Naive thymus-derived CD4-positive, alpha-beta T cell (primary cell): ENCODE data around the gene IKBKE. TPM values are rescaled to one million over a fixed set of nuclear protein-coding genes. Genes with fewer than 3 reads are reported as not detected.
A peak's percentile ranks its signal among the peaks of the same experiment; 100 is the strongest.

ENCODE experiments used
- ATAC-seq: fragments of 150-1000 bp; cut with Tn5 transposase; 2 replicates; pipeline ENCODE4 v1.10.0; 2021; ENCODE audit warnings: mild to moderate bottlenecking, moderate library complexity
- CTCF ChIA-PET: fragments of 350-600 bp; sonication (Branson Sonifier 250); formaldehyde crosslinking; loops from one replicate; lab custom pipeline; 2021; ENCODE audit warnings: antibody characterized with exemption; lab: Charles Lee
- POLR2A ChIA-PET: fragments of 350-600 bp; sonication (Branson Sonifier 250); formaldehyde crosslinking; loops from one replicate; lab custom pipeline; 2021; ENCODE audit warnings: antibody characterized with exemption, inconsistent platforms; lab: Charles Lee
- DNase-seq, 9 donors: peaks; one replicate each; pipeline versions ENCODE4 v3.0.0 to v3.0.0-alpha.2; 2020 to 2022; ENCODE audit warnings: mixed read lengths in 1 of 9
- H3K27ac ChIP-seq: one replicate; pipeline ENCODE4 v1.7.0; 2013; ENCODE audit warnings: mild to moderate bottlenecking, low read depth, low read length, moderate library complexity
- H3K27me3 ChIP-seq, 2 donors: one replicate each; pipeline ENCODE4 v1.7.0; 2013; ENCODE audit warnings: low read length in 2 of 2, mild to moderate bottlenecking in 2 of 2, moderate library complexity in 2 of 2; ENCODE audit not compliant: control insufficient read depth in 2 of 2, insufficient read depth in 2 of 2
- H3K36me3 ChIP-seq, 3 experiments: 1 replicate in 2 of 3; 2 replicates in 1 of 3; pipeline ENCODE4 v1.7.0; 2013; ENCODE audit warnings: low read length in 3 of 3, mild to moderate bottlenecking in 3 of 3, moderate library complexity in 1 of 3; ENCODE audit not compliant: insufficient read depth in 3 of 3, control insufficient read depth in 2 of 3
- H3K4me1 ChIP-seq, 2 donors: one replicate each; pipeline ENCODE4 v1.7.0; 2013; ENCODE audit warnings: low read length in 2 of 2, mild to moderate bottlenecking in 2 of 2, moderate library complexity in 1 of 2; ENCODE audit not compliant: control insufficient read depth in 2 of 2, insufficient read depth in 2 of 2
- H3K4me3 ChIP-seq: 2 replicates; pipeline ENCODE4 v1.7.0; 2013; ENCODE audit warnings: mild to moderate bottlenecking, low read length
- H3K9me3 ChIP-seq, 3 experiments: 1 replicate in 2 of 3; 2 replicates in 1 of 3; pipeline ENCODE4 v1.7.0; 2013; ENCODE audit warnings: low read length in 3 of 3; ENCODE audit not compliant: control insufficient read depth in 2 of 3
- H3K27ac Mint-ChIP-seq, 9 donors: one replicate each; pipeline ENCODE4 v1.8.0; 2020 to 2022; ENCODE audit warnings: mixed read lengths in 9 of 9, mild to moderate bottlenecking in 8 of 9, moderate library complexity in 5 of 9, inconsistent platforms in 2 of 9
- H3K27me3 Mint-ChIP-seq, 5 donors: one replicate each; pipeline ENCODE4 v1.8.0; 2021 to 2022; ENCODE audit warnings: mixed read lengths in 5 of 5, mild to moderate bottlenecking in 1 of 5
- H3K36me3 Mint-ChIP-seq, 5 donors: one replicate each; pipeline ENCODE4 v1.8.0; 2020 to 2022; ENCODE audit warnings: mixed read lengths in 5 of 5, mild to moderate bottlenecking in 3 of 5, inconsistent platforms in 1 of 5
- H3K4me1 Mint-ChIP-seq, 7 donors: one replicate each; pipeline ENCODE4 v1.8.0; 2020 to 2022; ENCODE audit warnings: mixed read lengths in 7 of 7, mild to moderate bottlenecking in 3 of 7, inconsistent platforms in 1 of 7
- H3K4me3 Mint-ChIP-seq, 10 donors: one replicate each; pipeline ENCODE4 v1.8.0; 2020 to 2022; ENCODE audit warnings: mild to moderate bottlenecking in 10 of 10, mixed read lengths in 10 of 10, moderate library complexity in 6 of 10, inconsistent platforms in 2 of 10
- H3K9me3 Mint-ChIP-seq, 11 donors: one replicate each; pipeline ENCODE4 v1.8.0; 2020 to 2022; ENCODE audit warnings: mixed read lengths in 11 of 11, mild to moderate bottlenecking in 4 of 11, inconsistent platforms in 1 of 11, moderate library complexity in 1 of 11
- intact Hi-C, 2 donors: fragments of 100-400 bp; cut with micrococcal nuclease; formaldehyde crosslinking; loops; one replicate each; pipeline ENCODE4 v1.15.1; 2023
- polyA plus RNA-seq, 2 donors: library from polyadenylated mRNA; unstranded; fragments of 300-500 nt; fragmentation: Illumina TruSeq; gene quantifications; one replicate each; pipeline ENCODE4 v1.2.3, GENCODE V29; 2021
- total RNA-seq, 6 experiments: library from RNA in 5 of 6; stranded (reverse) in 5 of 6; gene quantifications; 1 replicate in 5 of 6; 2 replicates in 1 of 6; pipeline ENCODE4 v1.2.3 and lab custom pipeline; 2021 to 2026

Gene IKBKE
- total and polyA plus RNA-seq, 7 experiments from 2014 or later = 32.5 to 177 (median 60.4) TPM

DNA sequence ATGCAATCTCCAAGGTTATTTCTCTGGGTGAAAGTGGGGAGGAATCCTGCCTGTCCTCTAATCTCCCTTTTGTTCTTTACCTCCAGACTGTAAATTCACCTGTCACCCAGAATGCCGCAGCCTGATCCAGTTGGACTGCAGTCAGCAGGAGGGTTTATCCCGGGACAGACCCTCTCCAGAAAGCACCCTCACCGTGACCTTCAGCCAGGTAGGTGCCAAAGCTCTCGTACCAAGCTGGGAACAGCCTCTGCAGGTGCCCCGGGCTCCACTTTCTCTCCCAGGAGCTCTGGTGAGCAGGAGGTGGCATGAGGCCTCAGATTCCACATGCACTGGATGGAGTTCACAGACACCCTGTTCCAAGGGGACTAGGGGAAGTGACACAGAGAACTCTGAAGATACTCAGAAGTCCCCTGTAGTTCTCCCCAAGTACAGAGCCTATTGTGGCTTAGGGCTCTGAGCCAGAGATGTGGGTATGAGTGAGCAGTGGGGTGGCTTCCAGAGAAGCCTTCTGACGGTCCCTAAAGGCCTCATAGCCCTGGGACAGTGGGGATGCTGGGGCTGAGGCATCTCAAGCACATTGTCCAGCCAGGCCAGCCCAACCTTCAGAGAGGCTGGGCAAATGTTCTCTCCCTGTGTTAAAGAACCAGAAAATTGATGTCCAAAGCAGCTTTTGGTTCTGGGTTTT lies 68.0 kb downstream of the IKBKE start:
- ChIA-PET POLR2A (no interaction called here), CTCF (no interaction called here)
- Mint-ChIP-seq H3K9me3 (no peaks in the 10 kb centered on the region), H3K36me3 (peaks cover 0 to 1% (median 0%) of the 10 kb centered on the region in 5 donors), H3K27me3 (no peaks in the 10 kb centered on the region), H3K27ac (no peak overlapping the region), H3K4me1 (peaks cover 0 to 6% (median 0%) of the 10 kb centered on the region in 7 donors), H3K4me3 (no peak overlapping the region)
- Histone ChIP-seq H3K27me3 (no peaks in the 10 kb centered on the region), H3K4me3 (no peak overlapping the region), H3K27ac (no peak overlapping the region), H3K36me3 (no peaks in the 10 kb centered on the region), H3K9me3 (no peaks in the 10 kb centered on the region), H3K4me1 (no peaks in the 10 kb centered on the region)
- no peak for DNase-seq
- intact Hi-C loops = no loop called here
- no peak for ATAC-seq

DNA sequence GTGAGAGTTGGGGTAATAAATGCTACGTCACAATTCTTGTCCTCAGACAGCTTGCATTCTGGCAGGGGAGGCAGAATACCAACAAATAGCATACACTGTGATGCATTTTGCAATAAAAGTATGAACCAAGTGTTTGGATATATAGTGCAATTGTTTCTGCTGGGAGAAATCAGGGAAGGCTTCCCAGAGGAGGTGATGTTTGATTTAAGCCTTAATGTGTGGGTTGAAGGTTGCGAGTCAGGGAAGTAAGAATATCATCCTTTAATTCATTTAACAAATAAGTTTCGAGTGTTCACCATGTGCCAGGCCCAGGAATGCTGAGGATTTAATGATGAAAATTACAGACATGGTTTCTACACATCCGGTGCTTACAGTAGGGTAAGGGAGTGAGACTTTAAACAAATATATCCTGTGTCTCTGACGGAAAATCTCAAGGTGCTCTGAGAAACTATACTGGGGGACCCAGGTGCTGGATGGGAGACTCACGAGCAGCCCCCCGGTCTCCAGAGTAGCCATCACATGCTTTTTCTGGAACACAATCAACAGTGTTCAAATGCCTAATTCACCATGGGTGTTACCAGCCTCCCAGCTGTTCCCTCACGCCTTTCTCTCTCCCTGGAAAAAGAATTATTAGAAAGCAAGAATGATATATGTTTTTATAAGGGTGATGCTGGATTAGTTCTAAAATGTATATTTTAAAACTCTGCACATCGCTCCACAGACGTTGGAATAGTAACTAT lies 68.8 kb downstream of the IKBKE start:
- H3K4me3 ChIP-seq = no peak overlapping the region
- H3K9me3 ChIP-seq = no peaks in the 10 kb centered on the region
- DNase-seq = no peak
- intact Hi-C loops = no loop called here
- ChIA-PET POLR2A (no interaction called here), CTCF (no interaction called here)
- Mint-ChIP-seq H3K36me3 (peaks cover 0 to 1% (median 0%) of the 10 kb centered on the region in 5 donors), H3K27me3 (no peaks in the 10 kb centered on the region), H3K4me3 (no peak overlapping the region), H3K9me3 (no peaks in the 10 kb centered on the region), H3K4me1 (peaks cover 0 to 6% (median 0%) of the 10 kb centered on the region in 7 donors), H3K27ac (no peak overlapping the region)
- no peaks in the 10 kb centered on the region for H3K4me1 ChIP-seq
- H3K36me3 ChIP-seq = no peaks in the 10 kb centered on the region
- no peak overlapping the region for H3K27ac ChIP-seq
- H3K27me3 ChIP-seq = no peaks in the 10 kb centered on the region
- ATAC-seq = no peak

DNA sequence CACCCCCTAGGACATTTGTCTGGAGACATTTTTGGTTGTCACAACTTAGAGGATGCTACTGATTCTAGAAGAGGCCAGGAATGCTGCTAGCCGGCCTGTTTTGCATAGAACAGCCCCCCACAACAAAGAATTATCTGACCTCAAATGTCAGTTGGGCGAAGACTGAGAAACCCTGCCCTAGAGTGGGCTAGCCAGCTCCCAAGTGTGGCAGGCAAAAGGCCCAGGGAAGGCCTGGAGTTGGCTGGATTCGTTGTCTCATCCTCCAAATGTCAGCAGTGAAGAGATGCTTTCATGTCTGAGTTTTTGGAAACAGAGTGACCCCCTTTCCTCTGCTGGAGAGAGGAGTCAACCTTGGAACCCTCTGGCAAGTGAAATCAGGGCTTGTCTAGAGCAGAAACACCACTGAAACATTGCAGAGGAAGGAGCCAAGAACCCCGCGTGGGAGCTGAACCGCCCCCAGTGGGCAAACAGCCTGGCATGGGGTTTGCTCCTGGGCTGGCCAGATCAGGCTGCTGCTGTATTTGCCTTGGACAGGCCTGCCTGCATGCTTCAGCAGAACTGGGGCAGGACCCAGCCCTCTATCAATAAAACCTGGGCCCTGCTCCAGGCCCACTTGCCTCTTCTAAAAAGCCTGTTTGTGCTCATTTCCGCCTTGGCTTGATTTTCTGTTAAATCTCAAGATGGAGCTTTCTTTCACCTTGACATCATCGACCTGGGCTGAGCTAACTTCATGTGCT lies 69.9 kb downstream of the IKBKE start:
- peaks cover 6 to 12% (median 7%) of the 10 kb centered on the region in 7 donors for H3K4me1 Mint-ChIP-seq
- no peaks in the 10 kb centered on the region for H3K27me3 Mint-ChIP-seq
- H3K4me3 Mint-ChIP-seq = no peak overlapping the region
- no peaks in the 10 kb centered on the region for H3K9me3 Mint-ChIP-seq
- peak overlapping the region in 1 of 9 donors; percentile 14 for H3K27ac Mint-ChIP-seq
- intact Hi-C loops = no loop called here
- Histone ChIP-seq H3K27me3 (no peaks in the 10 kb centered on the region), H3K9me3 (no peaks in the 10 kb centered on the region), H3K4me3 (no peak overlapping the region), H3K36me3 (no peaks in the 10 kb centered on the region), H3K4me1 (peaks cover 4 to 5% of the 10 kb centered on the region in 2 donors), H3K27ac (no peak overlapping the region)
- POLR2A ChIA-PET = interaction anchor here (0.6 to 1.0 kb wide), 3 partner anchors 48 to 249 kb away, joined by 3 to 5 read pairs (median 3); no protein-coding TSS in a partner anchor
- ATAC-seq (no peak), DNase-seq (no peak)
- peaks cover 0 to 1% (median 0%) of the 10 kb centered on the region in 5 donors for H3K36me3 Mint-ChIP-seq
- CTCF ChIA-PET = interaction anchor here (1.3 to 2.4 kb wide), 3 partner anchors 43 to 78 kb away, joined by 3 to 10 read pairs (median 6); no protein-coding TSS in a partner anchor

DNA sequence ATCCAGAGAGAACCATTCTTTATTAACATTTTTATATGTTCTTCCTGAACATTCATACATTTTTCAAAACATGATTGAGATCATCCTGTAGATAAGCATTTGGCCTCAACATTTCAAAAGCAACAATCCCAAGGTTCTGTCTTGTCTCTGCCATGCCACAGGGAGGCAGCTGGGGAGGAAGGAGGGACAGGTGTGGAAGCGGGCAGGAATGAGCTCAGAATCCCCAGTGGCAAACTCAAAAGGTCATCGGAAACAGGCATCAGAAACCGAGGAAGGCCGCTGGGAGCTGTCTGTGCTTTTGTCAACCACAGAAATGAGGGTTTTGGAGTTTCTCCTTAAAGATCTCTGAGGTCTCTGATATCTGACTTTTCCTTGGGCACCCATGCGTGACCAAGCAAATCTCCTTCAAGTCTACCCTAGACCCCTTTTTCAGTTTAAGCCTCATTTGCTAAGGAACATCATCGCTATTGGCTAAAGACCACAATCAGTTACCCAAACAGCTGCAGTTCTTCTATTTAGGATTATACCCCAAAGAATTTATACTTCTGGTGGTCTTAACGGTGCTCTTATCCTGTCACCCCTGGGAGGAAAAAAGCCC lies 71.1 kb downstream of the IKBKE start:
- Histone ChIP-seq H3K4me1 (peaks cover 4 to 9% of the 10 kb centered on the region in 2 donors), H3K9me3 (no peaks in the 10 kb centered on the region), H3K4me3 (no peak overlapping the region), H3K27me3 (no peaks in the 10 kb centered on the region), H3K27ac (no peak overlapping the region), H3K36me3 (no peaks in the 10 kb centered on the region)
- ChIA-PET POLR2A (interaction anchor here (1.2 kb wide), 1 partner anchor 12 kb away, joined by 3 read pairs; no protein-coding TSS in a partner anchor), CTCF (interaction anchor here (1.3 to 2.4 kb wide), 4 partner anchors 42 to 79 kb away, joined by 3 to 10 read pairs (median 4); partner anchors contain the start of gene IKBKE)
- Mint-ChIP-seq H3K27ac (no peak overlapping the region), H3K27me3 (no peaks in the 10 kb centered on the region), H3K36me3 (peaks cover 0 to 1% (median 0%) of the 10 kb centered on the region in 5 donors), H3K4me3 (no peak overlapping the region), H3K9me3 (no peaks in the 10 kb centered on the region), H3K4me1 (peaks cover 10 to 18% (median 13%) of the 10 kb centered on the region in 7 donors)
- intact Hi-C loops = no loop called here
- DNase-seq (no peak), ATAC-seq (no peak)

DNA sequence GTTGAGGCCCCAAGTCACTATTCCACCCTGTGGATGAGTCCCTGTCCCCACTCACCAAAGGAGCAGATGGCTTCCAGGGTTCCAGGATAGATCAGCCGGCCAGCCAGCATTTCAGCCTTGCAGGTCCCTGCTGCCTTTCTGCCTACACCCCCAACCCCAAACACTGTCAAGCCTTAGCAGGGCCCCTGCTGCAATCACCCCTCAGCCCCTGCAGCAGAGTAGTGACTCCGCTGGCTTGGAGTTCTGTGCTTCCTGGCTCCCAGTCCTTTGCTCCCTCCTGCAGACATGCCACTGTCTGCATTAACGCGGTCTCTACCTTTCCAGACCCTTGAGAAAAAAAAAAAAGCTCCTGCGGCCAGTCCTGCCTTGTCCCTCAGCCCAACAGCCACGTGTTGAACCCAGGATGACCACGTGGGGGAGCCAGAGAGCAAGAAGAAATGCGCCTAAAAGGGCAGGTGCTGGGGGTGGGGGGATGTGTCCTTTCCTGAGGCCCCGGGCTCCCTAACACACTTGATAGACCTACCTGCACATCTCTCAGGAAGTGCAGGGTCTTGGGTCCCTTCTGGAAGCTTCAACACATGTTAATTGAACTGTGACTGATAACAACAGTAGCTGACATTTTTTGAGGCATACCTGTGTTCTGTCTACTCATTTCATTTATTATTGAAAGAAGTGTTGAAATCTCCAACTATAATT lies 74.4 kb downstream of the IKBKE start:
- Histone ChIP-seq H3K27ac (no peak overlapping the region), H3K27me3 (no peaks in the 10 kb centered on the region), H3K36me3 (no peaks in the 10 kb centered on the region), H3K4me1 (peaks cover 4 to 9% of the 10 kb centered on the region in 2 donors), H3K4me3 (no peak overlapping the region), H3K9me3 (no peaks in the 10 kb centered on the region)
- Mint-ChIP-seq H3K36me3 (peaks cover 0 to 3% (median 0%) of the 10 kb centered on the region in 5 donors), H3K27me3 (no peaks in the 10 kb centered on the region), H3K27ac (peak overlapping the region in 7 of 9 donors; percentile 17 to 63 (median 49)), H3K4me1 (peaks cover 12 to 26% (median 19%) of the 10 kb centered on the region in 7 donors), H3K4me3 (no peak overlapping the region), H3K9me3 (no peaks in the 10 kb centered on the region)
- ChIA-PET POLR2A (interaction anchor here (0.6 to 3.8 kb wide), 12 partner anchors 12 to 75 kb away, joined by 3 to 37 read pairs (median 6); no protein-coding TSS in a partner anchor), CTCF (interaction anchor here (0.6 to 4.9 kb wide), 28 partner anchors 9 to 294 kb away, joined by 3 to 130 read pairs (median 6); partner anchors contain the start of genes DYRK3, EIF2D and IKBKE)
- intact Hi-C loops = loop anchor here (1.0 to 5.0 kb wide), 10 partner anchors 8 to 438 kb away; partner anchors contain the start of genes EIF2D (in 1 of the 2) and RASSF5 (in 1 of the 2)
- DNase-seq (peak; percentile 58 to 86 (median 77)), ATAC-seq (peak; percentile 94)
